ENCODE measurements around the gene DISP3. TPM values are rescaled to one million over a fixed set of nuclear protein-coding genes. Genes with fewer than 3 reads are reported as not detected.

The DISP3 gene
- polyA plus RNA-seq, 1 of the 3 experiments (the other 2 are of a cell fraction), result 0.08 TPM

DNA sequence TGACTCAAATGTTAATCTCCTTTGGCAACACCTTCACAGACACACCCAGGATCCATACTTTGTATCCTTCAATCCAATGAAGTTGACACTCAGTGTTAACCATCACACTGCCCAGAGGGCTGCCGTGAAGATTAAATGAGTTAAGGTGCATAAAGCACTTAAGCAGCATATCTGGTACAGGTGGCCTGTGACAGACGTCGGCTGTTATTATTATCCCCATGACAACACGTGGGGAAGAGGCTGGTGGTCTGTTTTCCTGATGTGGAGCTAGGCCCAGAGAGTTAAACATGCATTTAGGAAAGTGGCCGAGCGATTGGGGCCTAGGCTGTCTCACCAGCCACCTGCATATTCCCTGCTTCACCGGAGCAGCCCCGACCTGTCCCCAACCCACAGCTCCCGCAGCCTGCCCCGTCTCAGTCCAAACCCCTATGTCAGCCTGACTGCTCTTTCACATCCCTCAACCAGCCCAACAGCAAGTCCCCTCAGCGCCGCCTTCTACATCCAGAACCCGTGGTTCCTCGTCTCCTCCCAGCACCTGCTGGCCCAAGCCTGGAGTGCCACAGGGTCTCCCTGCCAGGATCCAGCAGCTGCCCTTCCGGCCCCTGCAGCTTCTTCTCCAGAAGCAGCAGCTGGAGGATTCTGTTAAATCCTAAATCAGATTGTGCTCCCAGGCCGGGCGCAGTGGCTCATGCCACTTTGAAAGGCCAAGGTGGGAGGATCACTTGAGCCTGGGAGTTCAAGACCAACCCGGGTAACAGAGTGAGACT, 97.3 kb downstream of the DISP3 start (continued):
- TF ChIP-seq USF1 (IDR thresholded peaks at IDR 0.05; ENCODE audit: borderline replicate concordance, low read depth) (no peak), TAF1 (IDR thresholded peaks at IDR 0.05; ENCODE audit: borderline replicate concordance, low read depth, low read length) (no peak), GABPA (IDR thresholded peaks at IDR 0.05; ENCODE audit: low read depth) (no peak), SMC3 (IDR thresholded peaks at IDR 0.05; ENCODE audit: low read depth, low read length) (no peak), NRF1 (IDR thresholded peaks at IDR 0.05; ENCODE audit: low read depth, low read length) (no peak)

DNA sequence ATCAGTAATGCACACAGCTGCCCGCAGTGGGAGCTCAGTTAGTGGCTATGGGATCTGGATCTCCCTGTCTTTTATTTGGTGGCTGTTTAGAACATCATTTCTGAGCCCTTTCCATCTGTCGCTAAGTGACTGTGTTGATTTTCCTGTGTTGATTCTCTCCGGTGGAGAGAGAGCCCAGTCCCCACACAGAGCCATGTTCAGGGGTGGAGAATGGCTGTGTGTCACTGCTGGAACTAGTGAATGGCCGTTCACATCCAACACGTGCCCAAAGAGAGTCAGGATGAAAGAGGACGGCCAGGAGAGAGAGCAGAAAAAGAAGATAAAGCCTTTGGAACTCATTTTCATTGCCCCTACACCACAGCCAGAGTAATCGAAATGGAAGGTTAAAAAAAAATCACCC, 99.0 kb downstream of the DISP3 start:
- DNase-seq, result no peak
- 31% methylated on average over 7 of the region's 7 CpGs for WGBS (ENCODE audit: low lambda C conversion rate)
- no peaks in the 10 kb centered on the region for H3K9me2 ChIP-seq
- CTCF ChIA-PET, result no interaction called here
- H3K27me3 ChIP-seq (ENCODE audit: insufficient read depth), result peaks cover 7% of the 10 kb centered on the region; the same call in 1 of the 2 replicates
- peaks cover 0 to 10% of the 10 kb centered on the region in 2 experiments; a peak in 1 of 4 replicates for H3K4me1 ChIP-seq (ENCODE audit: control insufficient read depth in 1 of 2, insufficient read depth in 2 of 2, low read depth in 1 of 2, low read length in 1 of 2)
- no peak overlapping the region for H2AFZ ChIP-seq (ENCODE audit: low read depth)
- POLR2A ChIA-PET, result no interaction called here
- no peaks in the 10 kb centered on the region for H3K9me3 ChIP-seq
- no peak overlapping the region for H3K27ac ChIP-seq (ENCODE audit: low read depth in 2 of 2, low read length in 1 of 2)
- H3K36me3 ChIP-seq (replicated peaks in 1 of 2; ENCODE audit: control insufficient read depth in 1 of 2, insufficient read depth in 2 of 2, low read length in 1 of 2), result no peaks in the 10 kb centered on the region
- H3K79me2 ChIP-seq (ENCODE audit: insufficient read depth), result no peaks in the 10 kb centered on the region
- no peak overlapping the region for H3K9ac ChIP-seq
- no peaks in the 10 kb centered on the region for H3F3A ChIP-seq (replicated peaks; ENCODE audit: insufficient read depth)
- no peak overlapping the region for H3K4me3 ChIP-seq (ENCODE audit: low read depth in 2 of 2, low read length in 1 of 2)
- H3K4me2 ChIP-seq, result no peak overlapping the region
- TF ChIP-seq MXI1 (IDR thresholded peaks at IDR 0.05; ENCODE audit: low read depth, low read length) (no peak), MEF2A (IDR thresholded peaks at IDR 0.05; ENCODE audit: borderline replicate concordance, low read depth) (no peak), YY1 (IDR thresholded peaks at IDR 0.05; ENCODE audit: low read depth) (no peak), TCF12 (IDR thresholded peaks at IDR 0.05) (no peak), SMC3 (IDR thresholded peaks at IDR 0.05; ENCODE audit: low read depth, low read length) (no peak), SIN3A (IDR thresholded peaks at IDR 0.05; ENCODE audit: borderline replicate concordance, low read depth, low read length) (no peak), RCOR1 (IDR thresholded peaks at IDR 0.05; ENCODE audit: low read length) (no peak), FOSL2 (IDR thresholded peaks at IDR 0.05; ENCODE audit: borderline replicate concordance, low read depth) (no peak), RAD21 (IDR thresholded peaks at IDR 0.05; ENCODE audit: low read length) (no peak), RFX5 (IDR thresholded peaks at IDR 0.05; ENCODE audit: low read length) (no peak)
- TF ChIP-seq, protein P1, sequence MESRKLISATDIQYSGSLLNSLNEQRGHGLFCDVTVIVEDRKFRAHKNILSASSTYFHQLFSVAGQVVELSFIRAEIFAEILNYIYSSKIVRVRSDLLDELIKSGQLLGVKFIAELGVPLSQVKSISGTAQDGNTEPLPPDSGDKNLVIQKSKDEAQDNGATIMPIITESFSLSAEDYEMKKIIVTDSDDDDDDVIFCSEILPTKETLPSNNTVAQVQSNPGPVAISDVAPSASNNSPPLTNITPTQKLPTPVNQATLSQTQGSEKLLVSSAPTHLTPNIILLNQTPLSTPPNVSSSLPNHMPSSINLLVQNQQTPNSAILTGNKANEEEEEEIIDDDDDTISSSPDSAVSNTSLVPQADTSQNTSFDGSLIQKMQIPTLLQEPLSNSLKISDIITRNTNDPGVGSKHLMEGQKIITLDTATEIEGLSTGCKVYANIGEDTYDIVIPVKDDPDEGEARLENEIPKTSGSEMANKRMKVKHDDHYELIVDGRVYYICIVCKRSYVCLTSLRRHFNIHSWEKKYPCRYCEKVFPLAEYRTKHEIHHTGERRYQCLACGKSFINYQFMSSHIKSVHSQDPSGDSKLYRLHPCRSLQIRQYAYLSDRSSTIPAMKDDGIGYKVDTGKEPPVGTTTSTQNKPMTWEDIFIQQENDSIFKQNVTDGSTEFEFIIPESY (IDR thresholded peaks at IDR 0.05; ENCODE audit: borderline replicate concordance, low read depth), result no peak
- no peaks in the 10 kb centered on the region for H4K20me1 ChIP-seq (ENCODE audit: insufficient read depth)
